Measurements from ENCODE around the gene ADK. TPM values are rescaled to one million over a fixed set of nuclear protein-coding genes. Genes with fewer than 3 reads are reported as not detected.

Gene ADK
- total and polyA plus RNA-seq, 2 of the 13 experiments (the other 11 are each of a cell fraction or from before 2014, with no cell fraction given): 48.6 to 79.1 TPM

DNA sequence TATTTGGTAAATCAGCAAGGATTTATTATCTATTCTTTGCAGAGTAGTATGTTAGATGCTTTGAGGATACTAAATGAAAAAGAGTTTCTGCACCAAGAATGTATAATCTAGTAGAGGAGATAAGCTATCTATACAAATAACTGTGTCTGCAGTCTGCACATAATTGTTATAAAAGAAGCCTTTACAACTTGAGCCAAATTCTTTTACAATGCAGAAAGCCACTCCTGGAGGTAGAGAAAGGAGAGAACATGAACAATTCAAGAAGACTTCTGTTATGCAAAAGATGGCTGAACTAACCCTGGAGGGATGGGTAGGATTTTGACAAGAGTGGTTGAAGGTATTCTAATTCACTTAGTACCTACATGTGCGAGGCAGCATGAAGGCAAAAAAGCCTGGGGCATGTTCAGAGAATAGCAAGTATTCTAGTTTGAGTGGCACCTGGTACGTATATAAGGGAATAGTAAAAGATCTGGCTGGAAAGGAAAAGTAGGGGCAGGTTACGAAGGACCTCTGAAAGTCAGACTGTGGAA is 424.2 kb downstream of the ADK start (continued):
- TF ChIP-seq GRHL1 (CRISPR knock-in tag; conservative IDR thresholded peaks at IDR 0.05): no peak
- no peak for TF ChIP-seq ZNF143 (CRISPR knock-in tag; IDR thresholded peaks at IDR 0.05)
- TF ChIP-seq PCBP2 (optimal IDR thresholded peaks at IDR 0.05; ENCODE audit: low read depth, low read length, poor library complexity, severe bottlenecking): no peak
- no peak for TF ChIP-seq ZNF530 (CRISPR knock-in tag; IDR thresholded peaks at IDR 0.05; ENCODE audit: low read depth)
- no peak for TF ChIP-seq ZNF879 (CRISPR knock-in tag; IDR thresholded peaks at IDR 0.05)
- no peak for TF ChIP-seq DBP (CRISPR knock-in tag; IDR thresholded peaks at IDR 0.05; ENCODE audit: not compliant biosample characterization)
- TF ChIP-seq ZNF24 (IDR thresholded peaks at IDR 0.05): no peak
- no peak for TF ChIP-seq PRMT3 (CRISPR knock-in tag; IDR thresholded peaks at IDR 0.05; ENCODE audit: borderline replicate concordance, low read depth)
- TF ChIP-seq, protein P1, sequence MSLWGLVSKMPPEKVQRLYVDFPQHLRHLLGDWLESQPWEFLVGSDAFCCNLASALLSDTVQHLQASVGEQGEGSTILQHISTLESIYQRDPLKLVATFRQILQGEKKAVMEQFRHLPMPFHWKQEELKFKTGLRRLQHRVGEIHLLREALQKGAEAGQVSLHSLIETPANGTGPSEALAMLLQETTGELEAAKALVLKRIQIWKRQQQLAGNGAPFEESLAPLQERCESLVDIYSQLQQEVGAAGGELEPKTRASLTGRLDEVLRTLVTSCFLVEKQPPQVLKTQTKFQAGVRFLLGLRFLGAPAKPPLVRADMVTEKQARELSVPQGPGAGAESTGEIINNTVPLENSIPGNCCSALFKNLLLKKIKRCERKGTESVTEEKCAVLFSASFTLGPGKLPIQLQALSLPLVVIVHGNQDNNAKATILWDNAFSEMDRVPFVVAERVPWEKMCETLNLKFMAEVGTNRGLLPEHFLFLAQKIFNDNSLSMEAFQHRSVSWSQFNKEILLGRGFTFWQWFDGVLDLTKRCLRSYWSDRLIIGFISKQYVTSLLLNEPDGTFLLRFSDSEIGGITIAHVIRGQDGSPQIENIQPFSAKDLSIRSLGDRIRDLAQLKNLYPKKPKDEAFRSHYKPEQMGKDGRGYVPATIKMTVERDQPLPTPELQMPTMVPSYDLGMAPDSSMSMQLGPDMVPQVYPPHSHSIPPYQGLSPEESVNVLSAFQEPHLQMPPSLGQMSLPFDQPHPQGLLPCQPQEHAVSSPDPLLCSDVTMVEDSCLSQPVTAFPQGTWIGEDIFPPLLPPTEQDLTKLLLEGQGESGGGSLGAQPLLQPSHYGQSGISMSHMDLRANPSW (CRISPR knock-in tag; IDR thresholded peaks at IDR 0.05; ENCODE audit: borderline replicate concordance): no peak
- TF ChIP-seq FOXP1 (IDR thresholded peaks at IDR 0.05): no peak
- no peak for TF ChIP-seq FOXP1 (CRISPR knock-in tag; IDR thresholded peaks at IDR 0.05)
